ENCODE results near the gene UXS1. TPM values are rescaled to one million over a fixed set of nuclear protein-coding genes. Genes with fewer than 3 reads are reported as not detected.

UXS1 gene
- total RNA-seq, 1 experiment from 2014 or later, result 44.7 TPM

- Mint-ChIP-seq H3K27me3 (ENCODE audit: low read depth) (no peaks in the 10 kb centered on the region), H3K4me1 (peaks cover 2% of the 10 kb centered on the region; the same call in 1 of the 2 replicates), H3K4me3 (no peak overlapping the region), H3K9me3 (no peaks in the 10 kb centered on the region), H3K36me3 (peaks cover 35% of the 10 kb centered on the region), H3K27ac (no peak overlapping the region)
- ChIA-PET CTCF (interaction anchor here (1.5 kb wide), 1 partner anchor 435 kb away, joined by 3 read pairs; no protein-coding TSS in a partner anchor), POLR2A (no interaction called here)
- TF ChIP-seq USF2 (CRISPR knock-in tag; IDR thresholded peaks at IDR 0.05), result no peak
- no peak for TF ChIP-seq ZNF425 (CRISPR knock-in tag; conservative IDR thresholded peaks at IDR 0.05)
- no peak for TF ChIP-seq ATF1 (CRISPR knock-in tag; IDR thresholded peaks at IDR 0.05)
- no peak for DNase-seq (ENCODE audit: low spot score)
- ATAC-seq, result no peak
Measured at GRCh38 chr2:106108351-106108750, 85.8 kb downstream of the UXS1 start.

GRCh38 chr2:106107509-106108131, 86.5 kb downstream of the UXS1 start:
- POLR2A ChIA-PET, result no interaction called here
- peaks cover 33% of the 10 kb centered on the region for H3K36me3 Mint-ChIP-seq
- DNase-seq (ENCODE audit: low spot score), result no peak
- H3K9me3 Mint-ChIP-seq, result no peaks in the 10 kb centered on the region
- H3K27ac Mint-ChIP-seq, result no peak overlapping the region
- H3K4me1 Mint-ChIP-seq, result peaks cover 2% of the 10 kb centered on the region; the same call in 1 of the 2 replicates
- CTCF ChIA-PET, result interaction anchor here (1.5 kb wide), 1 partner anchor 435 kb away, joined by 3 read pairs; no protein-coding TSS in a partner anchor
- H3K27me3 Mint-ChIP-seq (ENCODE audit: low read depth), result no peaks in the 10 kb centered on the region
- no peak overlapping the region for H3K4me3 Mint-ChIP-seq
- ATAC-seq, result no peak
- TF ChIP-seq ZNF281 (CRISPR knock-in tag; IDR thresholded peaks at IDR 0.05), result no peak
- TF ChIP-seq TEAD4 (CRISPR knock-in tag; IDR thresholded peaks at IDR 0.05), result no peak
- no peak for TF ChIP-seq USF1 (CRISPR knock-in tag; IDR thresholded peaks at IDR 0.05)
- no peak for TF ChIP-seq RELA (CRISPR knock-in tag; IDR thresholded peaks at IDR 0.05; ENCODE audit: borderline replicate concordance)
- no peak for TF ChIP-seq IRF1 (CRISPR knock-in tag; IDR thresholded peaks at IDR 0.05)
- no peak for TF ChIP-seq AR (CRISPR knock-in tag; IDR thresholded peaks at IDR 0.05)
- no peak for TF ChIP-seq ZNF425 (CRISPR knock-in tag; conservative IDR thresholded peaks at IDR 0.05)
- TF ChIP-seq NFATC4 (CRISPR knock-in tag; IDR thresholded peaks at IDR 0.05), result no peak
- TF ChIP-seq GTF2I (CRISPR knock-in tag; conservative IDR thresholded peaks at IDR 0.05), result no peak
- no peak for TF ChIP-seq ZNF532 (CRISPR knock-in tag; IDR thresholded peaks at IDR 0.05; ENCODE audit: borderline replicate concordance)

Measured in WTC11 (cell line).